MCF 10A (cell line): ENCODE measurements around the gene CLECL1. TPM values are rescaled to one million over a fixed set of nuclear protein-coding genes. Genes with fewer than 3 reads are reported as not detected.

Experiments used
- BruUV-seq: library from RNA; stranded (reverse); fragments of 400-500 nt; replicated peaks from 2 replicates; lab custom pipeline; 2021; lab: Mats Ljungman, UMichigan
- CTCF ChIA-PET: fragments of 300-600 bp; sonication (Branson Sonifier 250); formaldehyde crosslinking; extraction: SDS; loops from one replicate; lab custom pipeline; 2021; ENCODE audit warnings: antibody characterized with exemption, inconsistent platforms; lab: Yijun Ruan, JAX
- POLR2A ChIA-PET: fragments of 300-600, 350-650 bp; sonication (Branson Sonifier 250); formaldehyde crosslinking; extraction: SDS; loops from one replicate; lab custom pipeline; 2020; ENCODE audit warnings: antibody characterized with exemption, inconsistent platforms; lab: Yijun Ruan, JAX
- DNase-seq: peaks from one replicate; pipeline ENCODE4 v3.0.0-alpha.2; 2018; ENCODE audit not compliant: unreplicated experiment
- H3K27ac Mint-ChIP-seq: one replicate; pipeline ENCODE4 v1.8.0; 2022; ENCODE audit warnings: mild to moderate bottlenecking, low read depth, mixed read lengths; ENCODE audit not compliant: unreplicated experiment
- H3K27me3 Mint-ChIP-seq: one replicate; pipeline ENCODE4 v1.8.0; 2022; ENCODE audit warnings: mixed read lengths; ENCODE audit not compliant: insufficient read depth, unreplicated experiment
- H3K36me3 Mint-ChIP-seq: one replicate; pipeline ENCODE4 v1.8.0; 2022; ENCODE audit warnings: mild to moderate bottlenecking, moderate library complexity, mixed read lengths; ENCODE audit not compliant: insufficient read depth, unreplicated experiment
- H3K4me1 Mint-ChIP-seq: one replicate; pipeline ENCODE4 v1.8.0; 2022; ENCODE audit warnings: mixed read lengths; ENCODE audit not compliant: insufficient read depth, unreplicated experiment
- H3K4me3 Mint-ChIP-seq: one replicate; pipeline ENCODE4 v1.8.0; 2022; ENCODE audit warnings: mild to moderate bottlenecking, moderate library complexity, mixed read lengths; ENCODE audit not compliant: unreplicated experiment
- H3K9me3 Mint-ChIP-seq: one replicate; pipeline ENCODE4 v1.8.0; 2022; ENCODE audit warnings: mixed read lengths; ENCODE audit not compliant: unreplicated experiment
- intact Hi-C: fragments of 100-400 bp; cut with micrococcal nuclease; formaldehyde crosslinking; loops from 2 replicates; pipeline ENCODE4 v1.14.1; 2022
- total RNA-seq: library from RNA; stranded (reverse); gene quantifications from 2 replicates; pipeline ENCODE4 v1.2.3, GENCODE V29; 2022
- TF ChIP-seq, protein P1 (sequence below): fragments of 200-600 bp; IDR thresholded peaks from one replicate; pipeline ENCODE4 v1.8.0; 2022; ENCODE audit warnings: antibody characterized with exemption, mild to moderate bottlenecking; ENCODE audit not compliant: unreplicated experiment

Gene CLECL1
- total RNA-seq, 1 experiment from 2014 or later = not detected

DNA sequence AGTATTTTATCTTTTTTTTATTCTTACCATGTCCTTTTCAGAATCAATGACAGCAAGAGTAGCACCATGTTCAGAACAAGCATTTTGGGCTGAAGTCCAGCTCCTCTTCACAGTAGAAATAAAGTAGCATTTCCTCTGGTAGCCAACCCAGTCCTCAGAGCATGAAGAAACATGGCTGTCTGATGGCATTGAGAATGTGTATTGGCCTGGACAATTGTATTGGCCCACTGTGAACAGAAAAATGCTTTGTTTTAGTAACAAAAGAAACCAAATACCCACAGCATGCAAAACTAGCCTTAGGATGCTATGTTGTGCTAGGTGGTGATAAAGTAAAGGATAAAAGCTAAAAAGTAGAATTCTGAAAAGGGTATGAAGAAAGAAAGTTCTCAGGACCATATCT, 22.1 kb upstream of the CLECL1 start:
- no peak overlapping the region for H3K27ac Mint-ChIP-seq
- peaks cover 66% of the 10 kb centered on the region for H3K27me3 Mint-ChIP-seq
- TF ChIP-seq, protein P1, sequence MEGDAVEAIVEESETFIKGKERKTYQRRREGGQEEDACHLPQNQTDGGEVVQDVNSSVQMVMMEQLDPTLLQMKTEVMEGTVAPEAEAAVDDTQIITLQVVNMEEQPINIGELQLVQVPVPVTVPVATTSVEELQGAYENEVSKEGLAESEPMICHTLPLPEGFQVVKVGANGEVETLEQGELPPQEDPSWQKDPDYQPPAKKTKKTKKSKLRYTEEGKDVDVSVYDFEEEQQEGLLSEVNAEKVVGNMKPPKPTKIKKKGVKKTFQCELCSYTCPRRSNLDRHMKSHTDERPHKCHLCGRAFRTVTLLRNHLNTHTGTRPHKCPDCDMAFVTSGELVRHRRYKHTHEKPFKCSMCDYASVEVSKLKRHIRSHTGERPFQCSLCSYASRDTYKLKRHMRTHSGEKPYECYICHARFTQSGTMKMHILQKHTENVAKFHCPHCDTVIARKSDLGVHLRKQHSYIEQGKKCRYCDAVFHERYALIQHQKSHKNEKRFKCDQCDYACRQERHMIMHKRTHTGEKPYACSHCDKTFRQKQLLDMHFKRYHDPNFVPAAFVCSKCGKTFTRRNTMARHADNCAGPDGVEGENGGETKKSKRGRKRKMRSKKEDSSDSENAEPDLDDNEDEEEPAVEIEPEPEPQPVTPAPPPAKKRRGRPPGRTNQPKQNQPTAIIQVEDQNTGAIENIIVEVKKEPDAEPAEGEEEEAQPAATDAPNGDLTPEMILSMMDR = no peak
- no peaks in the 10 kb centered on the region for H3K9me3 Mint-ChIP-seq
- no TSS peak for BruUV-seq
- H3K36me3 Mint-ChIP-seq = no peaks in the 10 kb centered on the region
- H3K4me3 Mint-ChIP-seq = no peak overlapping the region
- CTCF ChIA-PET = interaction anchor here (0.6 to 2.4 kb wide), 8 partner anchors 12 to 425 kb away, joined by 3 to 9 read pairs (median 4); partner anchors contain the start of gene CLEC2B
- H3K4me1 Mint-ChIP-seq = no peaks in the 10 kb centered on the region
- POLR2A ChIA-PET = no interaction called here
- intact Hi-C loops = loop anchor here (10.0 kb wide), 1 partner anchor 250 kb away; no protein-coding TSS in a partner anchor
- no peak for DNase-seq

DNA sequence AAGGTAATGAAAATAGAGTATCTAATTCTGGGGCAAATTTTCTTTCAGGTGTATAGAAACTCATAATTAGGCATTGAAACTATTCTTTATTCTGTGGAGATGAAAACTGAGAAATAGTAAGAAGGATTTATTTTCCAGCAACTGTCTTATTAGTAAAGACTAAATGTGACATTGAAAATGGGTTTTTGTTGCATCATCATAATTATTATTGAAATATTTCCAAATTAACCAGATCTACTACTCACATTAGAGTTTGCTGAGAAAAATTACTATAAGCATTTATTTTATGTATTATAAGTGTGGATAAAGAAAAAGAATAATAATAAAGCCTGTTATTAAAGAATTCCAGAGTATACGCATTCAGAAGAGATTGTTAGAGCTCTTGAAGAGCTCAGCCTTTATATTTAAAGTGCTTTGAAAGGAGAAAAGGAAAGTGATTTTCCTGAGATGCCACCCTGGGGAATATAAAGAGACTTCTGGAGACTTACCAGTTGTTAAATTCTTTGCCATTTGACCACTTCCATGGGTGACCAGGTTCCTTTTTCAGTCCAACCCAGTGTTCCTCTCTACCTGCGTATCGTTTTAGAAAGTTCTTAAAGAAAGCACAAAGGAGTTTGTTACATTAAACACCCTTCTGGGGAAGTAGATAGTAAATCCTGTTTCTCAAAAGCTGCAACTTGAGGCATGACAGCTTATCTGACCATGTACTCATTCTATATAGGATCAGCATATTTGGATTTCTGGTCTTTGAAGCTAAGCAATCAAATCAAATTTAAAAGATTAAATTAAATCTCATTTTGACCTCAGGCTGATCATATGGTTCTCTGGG, 21.4 kb upstream of the CLECL1 start:
- intact Hi-C loops = loop anchor here (10.0 kb wide), 1 partner anchor 250 kb away; no protein-coding TSS in a partner anchor
- H3K27me3 Mint-ChIP-seq = peaks cover 58% of the 10 kb centered on the region
- no peak overlapping the region for H3K4me3 Mint-ChIP-seq
- H3K4me1 Mint-ChIP-seq = no peaks in the 10 kb centered on the region
- DNase-seq = no peak
- CTCF ChIA-PET = interaction anchor here (0.6 to 2.4 kb wide), 6 partner anchors 12 to 424 kb away, joined by 3 to 9 read pairs (median 4); no protein-coding TSS in a partner anchor
- H3K27ac Mint-ChIP-seq = no peak overlapping the region
- TF ChIP-seq, protein P1 = no peak
- POLR2A ChIA-PET = no interaction called here
- no peaks in the 10 kb centered on the region for H3K9me3 Mint-ChIP-seq
- H3K36me3 Mint-ChIP-seq = no peaks in the 10 kb centered on the region
- no TSS peak for BruUV-seq

DNA sequence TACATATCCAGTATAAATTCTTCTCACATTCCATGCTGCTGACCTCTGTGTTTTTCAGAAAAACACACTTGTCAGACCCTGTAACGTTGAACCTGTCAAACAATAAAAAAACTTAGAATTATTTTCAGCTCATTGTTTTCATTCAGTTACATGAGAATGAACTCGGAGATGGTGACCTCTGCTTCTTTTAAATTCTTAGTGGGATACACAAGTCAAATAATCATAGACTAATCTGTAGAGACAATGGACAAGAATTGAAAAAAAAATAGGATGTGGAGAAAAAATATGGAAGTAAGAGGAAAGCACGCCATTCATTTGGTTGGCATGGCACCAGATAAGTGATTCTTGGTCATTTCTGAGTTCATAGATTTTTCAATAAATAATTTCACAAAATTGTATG, 20.6 kb upstream of the CLECL1 start:
- no peak overlapping the region for H3K4me3 Mint-ChIP-seq
- H3K36me3 Mint-ChIP-seq = no peaks in the 10 kb centered on the region
- H3K4me1 Mint-ChIP-seq = no peaks in the 10 kb centered on the region
- BruUV-seq = no TSS peak
- DNase-seq = no peak
- ChIA-PET POLR2A (interaction anchor here (0.6 kb wide), 1 partner anchor 168 kb away, joined by 3 read pairs; no protein-coding TSS in a partner anchor), CTCF (interaction anchor here (1.0 to 4.8 kb wide), 2 partner anchors 46 to 62 kb away, joined by 3 to 67 read pairs; no protein-coding TSS in a partner anchor)
- no peaks in the 10 kb centered on the region for H3K9me3 Mint-ChIP-seq
- intact Hi-C loops = loop anchor here (10.0 kb wide), 1 partner anchor 251 kb away; no protein-coding TSS in a partner anchor
- H3K27ac Mint-ChIP-seq = no peak overlapping the region
- peaks cover 50% of the 10 kb centered on the region for H3K27me3 Mint-ChIP-seq
- TF ChIP-seq, protein P1 = no peak

DNA sequence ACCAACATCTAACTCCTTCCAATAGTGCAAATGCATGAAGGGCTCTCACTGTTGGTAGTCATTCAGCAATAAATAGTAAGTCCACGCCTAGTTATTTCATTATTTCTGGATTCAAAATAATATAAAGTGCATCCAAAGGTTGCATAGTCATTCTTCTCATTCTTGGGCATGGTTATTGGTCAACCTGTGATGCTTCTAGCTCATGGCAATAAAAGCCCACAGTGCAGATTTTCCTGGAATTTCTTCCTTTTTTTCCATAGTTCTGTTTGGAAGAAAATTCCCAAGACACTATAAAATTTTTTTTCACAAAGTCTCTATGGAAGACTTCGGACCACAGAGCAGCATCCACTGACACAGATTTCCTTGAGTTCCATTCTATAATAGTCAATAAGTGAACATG, 20.2 kb upstream of the CLECL1 start:
- Mint-ChIP-seq H3K27ac (no peak overlapping the region), H3K27me3 (peaks cover 46% of the 10 kb centered on the region), H3K4me3 (no peak overlapping the region), H3K36me3 (no peaks in the 10 kb centered on the region), H3K9me3 (no peaks in the 10 kb centered on the region), H3K4me1 (no peaks in the 10 kb centered on the region)
- no peak for DNase-seq
- ChIA-PET POLR2A (interaction anchor here (0.6 kb wide), 1 partner anchor 168 kb away, joined by 3 read pairs; no protein-coding TSS in a partner anchor), CTCF (interaction anchor here (0.6 to 4.8 kb wide), 3 partner anchors 8 to 62 kb away, joined by 3 to 67 read pairs (median 3); no protein-coding TSS in a partner anchor)
- TF ChIP-seq, protein P1 = no peak
- no TSS peak for BruUV-seq
- intact Hi-C loops = loop anchor here (10.0 kb wide), 1 partner anchor 252 kb away; no protein-coding TSS in a partner anchor
